LHCN-M2 (cell line): ENCODE results near the gene PIP5K1B. TPM values are rescaled to one million over a fixed set of nuclear protein-coding genes. Genes with fewer than 3 reads are reported as not detected.

Source experiments
- DNase-seq: peaks from one replicate; pipeline ENCODE4 v3.0.0-alpha.2; 2012; ENCODE audit warnings: low read depth
- total RNA-seq: library from RNA; depleted of rRNA; stranded (reverse); fragments of >200 nt; gene quantifications from 2 replicates; pipeline ENCODE4 v1.2.3, GENCODE V29; 2014

The PIP5K1B gene
- total RNA-seq, 1 experiment from 2014 or later, result not detected

GRCh38 chr9:68707801-68708488 lies 2.9 kb downstream of the PIP5K1B start:
- no peak for DNase-seq

GRCh38 chr9:68708513-68708912 lies 3.5 kb downstream of the PIP5K1B start:
- no peak for DNase-seq

DNA sequence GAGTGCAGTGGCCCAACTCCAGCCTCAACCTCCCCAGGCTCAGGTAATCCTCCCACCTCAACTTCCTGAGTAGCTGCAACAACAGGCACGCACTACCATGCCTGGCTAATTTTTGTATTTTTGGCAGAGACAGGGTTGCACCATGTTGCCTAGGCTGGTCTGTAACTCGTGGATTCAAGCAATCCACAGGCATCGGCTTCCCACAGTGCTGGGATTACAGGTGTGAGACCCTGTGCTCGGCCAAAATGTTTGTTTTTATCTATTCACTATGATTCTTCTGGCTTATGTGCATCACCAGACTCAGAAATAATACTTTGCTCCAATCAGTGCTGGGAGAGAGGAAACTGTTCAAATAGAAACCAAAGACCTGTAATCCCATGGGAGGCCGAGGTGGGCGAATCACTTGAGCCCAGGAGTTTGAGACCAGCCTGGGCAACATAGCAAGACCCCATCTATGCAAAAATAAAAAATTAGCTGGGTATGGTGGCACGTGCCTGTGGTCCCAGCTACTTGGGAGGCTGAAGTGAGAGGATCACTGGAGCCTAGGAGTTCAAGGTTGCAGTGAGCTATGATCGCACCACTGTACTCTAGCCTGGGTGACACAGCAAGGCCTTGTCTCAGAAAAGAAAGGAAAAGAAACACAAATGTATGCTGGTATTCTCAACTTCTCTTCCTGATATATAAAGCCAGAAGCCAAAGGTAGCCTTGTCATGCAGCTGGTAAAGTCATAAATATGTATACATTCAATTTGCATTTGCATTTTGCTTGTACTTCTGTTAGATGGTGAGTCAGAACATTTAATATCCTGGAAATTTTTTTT lies 4.5 kb downstream of the PIP5K1B start:
- no peak for DNase-seq

- DNase-seq, result no peak
These were observed 5.1 kb downstream of the PIP5K1B start for GRCh38 chr9:68710111-68710471.

DNA sequence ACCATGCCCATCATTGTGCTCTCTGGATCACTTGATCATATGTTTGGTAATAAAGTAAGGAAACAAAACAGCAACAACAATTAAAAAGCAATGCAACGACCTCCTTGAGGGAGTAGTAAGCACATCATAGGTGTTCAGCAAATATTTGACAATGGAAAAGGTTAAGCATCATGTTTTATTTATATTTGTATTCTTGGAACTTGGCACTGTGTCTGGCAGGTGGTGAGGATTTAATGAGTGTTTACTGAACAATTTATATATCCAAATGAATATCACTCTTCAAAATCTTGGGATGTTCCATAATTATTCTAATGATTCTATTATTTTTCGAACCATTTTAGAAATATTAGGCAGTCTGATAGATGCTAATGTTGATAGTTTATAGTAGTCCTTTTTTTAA lies 6.2 kb downstream of the PIP5K1B start:
- DNase-seq, result no peak

GRCh38 chr9:68711932-68712331 lies 6.9 kb downstream of the PIP5K1B start:
- no peak for DNase-seq

DNA sequence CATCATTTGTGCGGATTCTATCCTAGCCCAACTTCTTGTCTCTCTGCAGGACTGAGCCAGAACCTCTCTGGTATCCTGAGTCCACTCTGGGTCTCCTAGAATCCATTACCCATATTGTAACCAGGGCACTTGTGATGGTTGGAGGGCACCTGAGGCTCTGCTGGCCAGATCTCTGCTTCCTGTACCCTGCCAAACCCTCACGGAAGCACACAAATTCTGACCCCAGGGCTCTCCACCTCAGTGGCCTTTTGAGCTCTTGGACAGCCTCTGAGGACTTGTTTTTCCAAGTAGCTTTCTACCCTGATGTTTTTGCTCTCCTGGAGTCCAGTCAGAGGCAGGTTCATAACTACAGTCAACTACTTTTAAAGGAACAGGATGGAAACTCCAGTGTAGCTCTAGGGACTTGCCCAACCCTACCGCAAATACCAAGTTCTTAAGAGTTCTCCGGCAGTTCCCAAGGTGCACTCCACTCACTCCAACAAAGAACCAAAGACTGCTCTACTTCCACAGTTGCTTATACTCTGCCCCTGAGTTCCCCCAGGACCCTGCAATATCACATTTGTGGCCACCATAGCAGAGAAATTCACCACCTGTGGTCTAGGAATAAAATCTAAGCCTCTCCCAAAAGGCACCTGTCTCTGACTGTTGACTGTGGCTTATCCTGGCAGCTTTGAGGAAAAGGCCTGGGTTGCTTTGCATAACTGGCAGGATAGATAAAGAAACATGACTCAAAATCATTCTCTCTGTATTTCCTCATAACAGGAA lies 9.6 kb downstream of the PIP5K1B start:
- no peak for DNase-seq

DNA sequence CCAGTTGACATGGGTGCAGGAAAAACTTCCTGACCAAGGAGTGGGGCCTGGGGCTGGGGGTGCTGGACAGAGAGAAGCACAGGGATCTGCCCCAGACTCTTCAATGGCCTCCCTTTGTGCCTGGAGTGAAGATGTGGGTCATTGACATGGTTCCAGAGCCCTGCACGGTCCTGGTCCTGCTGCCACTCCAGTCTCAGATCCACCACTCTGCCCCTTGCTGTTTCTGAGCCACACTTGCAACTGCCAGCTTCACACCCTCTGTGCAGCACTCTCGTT lies 10.1 kb downstream of the PIP5K1B start:
- DNase-seq, result no peak

DNA sequence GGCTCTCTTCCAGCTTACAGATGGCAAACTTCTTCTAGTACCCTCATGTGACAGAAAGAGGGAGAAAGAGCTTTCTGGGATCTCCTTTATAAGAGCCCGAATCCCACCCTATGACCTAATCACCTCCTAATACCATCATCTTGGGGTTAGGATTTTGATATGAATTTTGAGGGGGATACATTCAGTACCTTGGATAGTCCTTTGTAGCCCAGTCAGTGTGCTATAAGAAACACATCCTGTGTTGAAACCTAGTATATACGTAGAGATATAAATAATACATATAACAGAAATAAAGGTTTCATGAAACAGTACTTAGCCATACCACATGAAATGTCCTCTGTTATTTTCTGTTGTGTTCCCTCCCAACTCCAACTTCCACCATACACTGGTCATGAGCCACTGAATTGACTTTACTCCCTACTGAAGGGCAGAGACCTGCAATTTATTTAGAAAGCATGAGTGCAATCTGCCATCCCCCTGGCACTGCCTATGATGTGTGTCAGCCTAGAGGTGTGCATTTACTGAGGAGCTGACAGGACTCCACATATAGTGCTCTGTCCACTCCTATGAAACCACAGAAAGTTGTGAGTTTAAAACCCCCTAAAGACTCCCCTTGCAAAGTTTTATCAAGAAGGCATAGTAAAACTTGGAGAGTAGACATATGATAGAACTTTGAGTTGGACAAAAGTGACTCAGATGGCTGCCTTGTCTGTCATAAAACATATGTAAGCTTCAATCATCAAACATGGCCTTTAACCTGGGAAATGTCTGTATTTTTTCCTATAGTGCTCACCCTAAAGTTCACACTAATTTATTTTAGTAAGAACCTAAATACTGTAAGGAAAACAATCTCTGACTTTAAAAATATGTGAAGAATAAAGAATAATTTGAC lies 12.8 kb downstream of the PIP5K1B start:
- no peak for DNase-seq

GRCh38 chr9:68719847-68720246 lies 14.8 kb downstream of the PIP5K1B start:
- DNase-seq, result no peak

DNA sequence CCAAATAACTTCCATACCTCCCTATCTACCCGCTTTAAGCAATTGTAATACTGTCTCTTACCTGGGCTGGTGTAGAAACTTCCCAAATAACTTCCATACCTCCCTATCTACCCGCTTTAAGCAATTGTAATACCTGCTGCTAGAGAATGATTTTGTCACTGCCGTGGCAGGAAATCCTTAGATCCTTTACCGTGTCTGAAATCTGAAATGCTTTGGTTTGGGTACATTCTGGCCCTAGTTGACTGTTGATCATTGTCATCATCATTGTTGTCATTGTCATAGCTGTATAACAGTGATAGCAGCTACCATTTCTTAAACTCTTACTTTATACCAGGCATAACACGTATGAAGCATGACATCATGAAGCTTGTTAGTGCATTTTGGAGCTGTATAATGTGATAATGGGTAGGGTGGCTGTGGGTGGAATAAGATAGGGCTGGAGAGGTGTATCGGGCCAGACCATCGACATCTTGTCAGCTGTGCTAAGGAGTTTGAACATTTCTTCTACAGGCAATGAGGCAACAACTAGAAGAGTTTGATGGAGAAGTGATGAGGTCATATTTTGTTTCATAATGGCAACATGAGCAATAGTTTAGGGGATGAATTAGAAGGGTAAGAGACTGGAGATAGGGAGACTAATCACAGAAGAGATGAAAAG lies 15.7 kb downstream of the PIP5K1B start:
- DNase-seq, result no peak

DNA sequence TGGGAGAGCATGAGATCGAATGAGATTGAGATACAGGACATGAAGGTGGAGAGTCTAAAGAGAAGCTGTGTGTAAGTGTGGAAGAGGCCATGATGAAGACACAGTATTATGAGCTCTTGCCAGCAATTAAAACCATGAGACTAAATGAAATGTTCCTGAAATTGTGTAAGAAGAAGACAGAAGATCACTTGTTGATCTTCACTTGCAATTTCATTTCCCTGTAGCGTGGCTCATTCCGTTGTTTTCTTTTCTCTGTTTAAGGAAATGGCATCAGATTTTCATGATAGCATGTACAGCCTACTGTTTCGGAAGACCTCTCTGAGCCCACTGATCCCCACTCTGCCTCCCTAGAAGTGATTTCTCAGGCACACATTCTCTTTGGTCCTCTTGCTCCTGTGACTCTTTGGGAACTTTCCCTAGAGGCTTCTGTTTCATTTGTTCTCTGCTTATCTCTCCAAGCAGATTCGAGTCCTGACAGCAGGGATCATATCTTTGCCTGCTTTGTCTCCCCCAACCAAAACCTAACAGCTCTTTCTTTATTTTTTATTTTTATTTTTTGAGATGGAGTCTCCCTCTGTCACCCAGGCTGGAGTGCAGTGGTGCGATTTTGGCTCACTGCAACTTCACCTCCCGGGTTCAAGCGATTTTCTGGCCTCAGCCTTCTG lies 16.8 kb downstream of the PIP5K1B start:
- no peak for DNase-seq

- DNase-seq, result no peak
These were observed 20.0 kb downstream of the PIP5K1B start for GRCh38 chr9:68725070-68725469.

DNA sequence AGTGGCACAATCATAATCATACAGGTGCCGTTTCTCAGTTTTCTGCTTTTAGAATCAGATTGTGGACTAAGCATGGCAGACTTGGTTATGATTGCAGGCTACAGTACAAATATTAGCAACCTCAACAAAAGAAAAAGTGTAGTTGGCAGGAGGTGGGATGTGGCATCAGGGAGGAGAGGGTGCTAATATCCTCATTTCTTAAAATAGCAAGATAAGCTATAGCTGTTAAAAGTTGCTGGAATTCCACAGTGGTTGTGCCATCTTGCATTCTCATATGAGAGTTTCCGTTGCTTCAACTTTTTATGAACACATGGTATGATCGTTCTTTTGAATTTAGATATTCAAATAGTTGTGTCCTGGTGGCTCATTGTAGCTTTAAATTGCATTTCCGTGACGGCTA lies 21.4 kb downstream of the PIP5K1B start:
- no peak for DNase-seq

DNA sequence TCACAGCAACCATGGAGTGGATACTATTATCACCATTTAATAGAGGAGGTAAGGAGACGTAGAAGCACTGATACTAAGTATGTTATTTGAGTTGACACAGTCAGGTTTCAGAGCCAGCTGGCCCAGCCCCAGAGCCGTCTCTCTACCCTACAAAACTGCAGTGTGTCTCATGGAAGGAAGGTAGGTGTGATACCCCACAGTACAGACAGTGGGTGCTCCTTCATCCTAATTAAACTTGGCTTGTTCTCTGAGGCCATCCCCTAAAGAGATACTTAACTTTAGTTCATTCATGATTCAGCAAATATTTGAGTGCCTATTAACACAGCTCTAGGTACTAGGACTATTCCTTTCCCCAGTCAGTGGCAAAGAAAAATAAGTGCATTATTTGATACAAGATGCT lies 22.6 kb downstream of the PIP5K1B start:
- no peak for DNase-seq

- DNase-seq, result no peak
These were observed 23.7 kb downstream of the PIP5K1B start for GRCh38 chr9:68728731-68729130.

- no peak for DNase-seq
These were observed 25.7 kb downstream of the PIP5K1B start for GRCh38 chr9:68730570-68731235.

GRCh38 chr9:68731857-68732256 lies 26.8 kb downstream of the PIP5K1B start:
- no peak for DNase-seq

GRCh38 chr9:68732405-68733020 lies 27.5 kb downstream of the PIP5K1B start:
- DNase-seq, result no peak

DNA sequence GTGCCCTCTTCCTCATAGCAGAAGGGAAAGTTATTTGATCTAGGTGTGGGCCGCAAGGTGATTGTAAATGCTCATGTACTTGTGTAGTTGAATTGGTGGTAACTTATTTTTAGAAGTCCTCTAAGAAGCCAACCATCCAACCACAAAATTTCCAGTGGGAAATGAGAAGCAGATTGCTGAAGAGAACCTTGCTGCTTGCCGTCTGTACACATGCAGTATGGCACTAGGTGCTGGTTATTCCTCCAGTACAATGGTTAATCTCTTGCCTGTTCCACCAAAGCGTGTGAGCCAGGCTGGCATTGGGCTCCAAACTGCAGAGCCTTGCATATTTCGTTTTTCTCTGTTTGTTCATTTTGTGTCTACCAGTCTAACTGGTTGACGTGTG lies 28.0 kb downstream of the PIP5K1B start:
- DNase-seq, result no peak
